HG03139 (cell line): ENCODE data around the gene FRMD4A.
"Not testable (repeated sequence)": the region's sequence is repeated elsewhere in the genome, so short reads cannot be mapped to it uniquely, and the experiment has no call there.

Source experiments
- ATAC-seq: cut with Tn5 transposase; IDR thresholded peaks from one replicate; pipeline ENCODE4 v1.9.1; 2021; ENCODE audit not compliant: unreplicated experiment

Gene FRMD4A

DNA sequence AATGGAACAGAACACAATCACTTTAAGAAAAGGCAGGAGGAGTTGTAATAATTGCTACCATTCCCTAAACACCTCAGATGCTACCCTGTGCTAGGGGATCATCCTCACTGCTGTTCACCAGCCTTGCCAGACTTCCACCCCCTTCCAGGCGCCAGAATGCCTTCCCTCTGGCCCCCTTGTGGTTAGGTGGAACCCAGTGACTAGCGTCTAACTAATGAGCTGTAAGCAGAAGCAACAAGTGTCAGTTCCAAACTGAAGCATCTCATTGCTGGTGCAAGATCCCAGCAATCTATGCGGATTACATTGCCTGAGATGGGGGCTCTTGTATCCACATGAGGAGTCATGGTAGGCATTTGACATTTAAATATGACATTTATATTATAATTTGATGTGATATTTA lies 86.6 kb downstream of the FRMD4A start:
- ATAC-seq = no peak

GRCh38 chr10:14243221-14243620 lies 87.5 kb downstream of the FRMD4A start:
- ATAC-seq = no peak

DNA sequence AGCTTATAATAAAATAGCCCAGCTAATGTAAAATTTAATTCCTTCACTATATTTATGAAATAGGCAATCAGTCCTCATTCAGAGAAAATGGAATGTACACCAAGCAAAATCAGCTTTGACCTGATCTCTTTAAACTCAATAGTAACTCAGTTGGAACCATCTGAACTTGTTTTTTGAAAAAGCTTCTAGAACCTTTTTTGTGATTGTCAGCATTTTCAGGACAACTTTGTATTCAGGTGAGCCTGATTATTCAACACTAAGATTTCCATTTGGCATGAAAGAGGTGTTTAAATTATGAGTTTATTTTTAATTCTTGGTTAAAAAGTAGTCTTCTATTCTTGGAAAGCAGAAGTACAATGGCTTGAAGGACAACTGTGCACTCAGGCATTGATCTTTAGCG lies 89.5 kb downstream of the FRMD4A start:
- ATAC-seq = no peak

- no peak for ATAC-seq
Observed at GRCh38 chr10:14240253-14241189, 90.2 kb downstream of the FRMD4A start.

GRCh38 chr10:14238659-14239058 lies 92.1 kb downstream of the FRMD4A start:
- ATAC-seq = not testable (repeated sequence)

- no peak for ATAC-seq
Observed at GRCh38 chr10:14236341-14236740, 94.4 kb downstream of the FRMD4A start.

- no peak for ATAC-seq
Observed at GRCh38 chr10:14235566-14236195, 95.0 kb downstream of the FRMD4A start.

GRCh38 chr10:14233566-14233965 lies 97.2 kb downstream of the FRMD4A start:
- no peak for ATAC-seq

DNA sequence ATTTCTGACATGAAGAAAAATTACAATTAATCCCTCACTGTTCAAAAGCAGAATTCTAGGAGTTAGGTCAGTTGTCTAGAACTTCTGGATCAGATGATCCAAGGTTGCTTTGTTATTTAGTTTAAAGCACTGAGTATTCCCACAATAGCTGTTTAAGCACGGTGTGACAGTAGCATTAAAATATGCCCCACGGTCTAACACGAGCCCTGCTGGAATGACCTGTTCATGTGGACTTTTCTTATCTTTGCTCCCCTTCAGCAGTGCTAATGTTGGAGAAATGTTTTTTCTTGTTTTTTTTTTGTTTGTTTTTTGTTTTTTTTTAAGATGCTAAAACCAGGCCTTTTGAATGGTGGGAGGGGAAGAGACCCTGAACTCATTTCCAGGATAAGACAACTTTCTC lies 101.9 kb downstream of the FRMD4A start:
- ATAC-seq = not testable (repeated sequence)

DNA sequence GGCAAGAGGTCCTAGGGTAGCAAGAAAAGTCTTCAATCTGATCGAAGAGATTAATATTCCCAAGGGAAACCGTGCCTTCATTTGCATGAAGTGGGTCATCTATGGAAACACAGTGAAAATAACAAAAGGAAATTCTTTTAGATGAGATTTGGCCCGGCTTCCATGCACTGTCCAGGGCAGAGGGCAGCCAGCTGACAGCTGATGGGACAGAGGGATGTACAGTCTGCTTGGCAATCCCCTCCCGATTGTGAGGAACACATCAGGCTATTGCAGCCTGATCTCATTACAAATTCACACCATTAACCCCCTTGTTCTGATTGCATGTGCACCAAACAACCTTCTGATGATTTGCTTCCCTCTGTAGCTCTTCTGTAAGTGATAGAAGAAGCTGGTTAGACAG lies 105.3 kb downstream of the FRMD4A start:
- ATAC-seq = no peak

DNA sequence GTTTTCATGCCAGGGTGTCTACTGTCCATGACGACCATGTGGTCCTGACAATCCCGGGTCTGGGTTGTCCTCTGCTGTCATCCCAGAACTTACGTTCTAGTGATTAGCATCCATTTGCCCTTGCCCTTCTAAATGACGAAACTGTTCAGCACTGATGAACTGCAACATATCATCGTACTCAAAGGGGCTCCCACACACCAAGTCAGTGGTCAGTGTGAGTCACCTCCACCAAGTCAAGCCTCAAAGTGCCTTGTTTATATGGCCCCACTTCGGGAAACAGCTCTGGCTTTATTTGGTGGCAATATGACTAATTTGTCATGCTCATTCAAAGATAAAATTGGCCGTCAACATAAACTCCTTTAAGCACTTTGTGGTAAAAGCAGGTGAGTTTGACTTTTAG lies 110.7 kb downstream of the FRMD4A start:
- no peak for ATAC-seq

DNA sequence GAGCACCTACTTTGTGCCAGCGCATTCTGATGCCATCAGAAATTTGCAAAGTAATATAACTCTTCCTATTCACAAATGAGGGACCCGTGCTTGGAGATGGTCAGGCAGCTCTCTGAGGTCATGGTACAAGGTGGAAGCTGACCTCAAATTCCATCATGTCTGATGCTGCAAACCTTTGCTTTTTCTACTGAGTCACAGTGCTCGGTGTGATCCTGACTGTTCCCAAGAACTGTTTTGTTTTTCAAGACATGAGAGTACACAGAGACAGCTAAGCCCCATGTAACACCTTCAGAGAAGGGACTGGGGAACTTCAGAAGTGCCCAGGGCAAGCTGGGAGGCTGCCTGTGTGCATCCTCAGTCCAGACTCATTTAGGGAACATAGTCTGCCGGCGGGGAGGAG lies 111.3 kb downstream of the FRMD4A start:
- no peak for ATAC-seq

DNA sequence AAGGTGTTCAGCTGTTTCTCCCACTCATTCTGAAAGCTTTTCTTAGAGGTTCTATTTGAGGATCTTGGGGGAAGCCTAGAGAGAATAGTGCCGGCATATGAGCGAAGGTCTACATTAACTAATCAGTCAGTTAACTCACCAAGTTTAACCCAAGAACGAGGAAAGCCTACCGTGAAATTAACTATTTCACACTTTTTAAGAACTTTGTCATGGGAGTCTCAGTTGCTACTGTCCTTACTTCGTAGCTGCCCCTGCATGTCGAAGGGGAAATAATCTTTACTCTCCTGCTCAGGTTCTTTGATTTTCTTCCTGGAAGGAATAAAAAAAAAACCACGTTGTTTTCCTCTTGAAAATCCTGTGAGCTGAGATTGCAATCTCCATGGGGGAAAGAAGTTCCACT lies 115.1 kb downstream of the FRMD4A start:
- no peak for ATAC-seq

GRCh38 chr10:14213703-14214102 lies 117.0 kb downstream of the FRMD4A start:
- ATAC-seq = not testable (repeated sequence)

DNA sequence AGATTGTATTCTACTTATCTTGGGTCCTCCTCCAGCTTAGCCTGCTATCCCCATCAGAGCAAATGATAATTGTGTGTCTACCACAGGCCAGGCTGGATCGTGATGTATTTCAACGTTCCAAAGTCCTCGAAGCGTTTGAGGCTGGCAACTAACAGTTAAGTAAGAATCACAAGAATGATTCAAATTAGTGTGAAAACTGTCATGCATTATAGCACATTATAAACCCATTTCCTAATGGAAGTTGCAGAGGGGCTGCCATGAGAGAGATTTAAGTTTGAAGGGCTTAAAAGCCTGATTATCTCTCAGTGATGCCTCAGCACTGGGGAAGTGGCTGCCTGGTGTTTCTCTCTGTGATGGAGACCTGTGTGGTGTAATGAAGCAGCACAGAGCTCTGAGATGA lies 119.1 kb downstream of the FRMD4A start:
- no peak for ATAC-seq

DNA sequence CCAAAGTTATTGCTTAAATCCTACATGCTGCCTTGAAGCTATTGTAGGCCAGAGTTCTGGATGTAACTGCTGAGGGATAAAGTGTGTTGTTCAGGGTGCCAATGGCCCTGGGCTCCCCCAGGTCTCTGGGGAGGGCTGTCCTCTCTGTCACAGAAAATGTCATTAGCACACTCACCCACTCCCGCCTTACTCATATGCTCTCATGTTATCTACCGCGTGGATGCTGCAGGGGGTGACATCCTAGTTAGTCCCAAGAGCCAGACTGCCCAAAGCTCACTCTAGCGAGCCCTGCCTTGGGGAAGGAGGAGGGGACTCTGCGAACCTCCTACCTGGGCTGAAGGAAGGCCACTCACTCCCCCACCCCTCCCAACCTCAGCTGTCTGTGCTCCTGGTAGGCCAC lies 122.5 kb downstream of the FRMD4A start:
- no peak for ATAC-seq

GRCh38 chr10:14205233-14205632 lies 125.5 kb downstream of the FRMD4A start:
- no peak for ATAC-seq

- no peak for ATAC-seq
Observed at GRCh38 chr10:14200698-14201544, 129.8 kb downstream of the FRMD4A start.

GRCh38 chr10:14199098-14199497 lies 131.6 kb downstream of the FRMD4A start:
- not testable (repeated sequence) for ATAC-seq

- ATAC-seq = no peak
Observed at GRCh38 chr10:14198078-14198477, 132.6 kb downstream of the FRMD4A start.

GRCh38 chr10:14196113-14196512 lies 134.6 kb downstream of the FRMD4A start:
- ATAC-seq = no peak
